Measurements from ENCODE around the gene CLCNKB.
"Not testable (repeated sequence)": the region's sequence is repeated elsewhere in the genome, so short reads cannot be mapped to it uniquely, and the experiment has no call there.

CLCNKB gene

DNA sequence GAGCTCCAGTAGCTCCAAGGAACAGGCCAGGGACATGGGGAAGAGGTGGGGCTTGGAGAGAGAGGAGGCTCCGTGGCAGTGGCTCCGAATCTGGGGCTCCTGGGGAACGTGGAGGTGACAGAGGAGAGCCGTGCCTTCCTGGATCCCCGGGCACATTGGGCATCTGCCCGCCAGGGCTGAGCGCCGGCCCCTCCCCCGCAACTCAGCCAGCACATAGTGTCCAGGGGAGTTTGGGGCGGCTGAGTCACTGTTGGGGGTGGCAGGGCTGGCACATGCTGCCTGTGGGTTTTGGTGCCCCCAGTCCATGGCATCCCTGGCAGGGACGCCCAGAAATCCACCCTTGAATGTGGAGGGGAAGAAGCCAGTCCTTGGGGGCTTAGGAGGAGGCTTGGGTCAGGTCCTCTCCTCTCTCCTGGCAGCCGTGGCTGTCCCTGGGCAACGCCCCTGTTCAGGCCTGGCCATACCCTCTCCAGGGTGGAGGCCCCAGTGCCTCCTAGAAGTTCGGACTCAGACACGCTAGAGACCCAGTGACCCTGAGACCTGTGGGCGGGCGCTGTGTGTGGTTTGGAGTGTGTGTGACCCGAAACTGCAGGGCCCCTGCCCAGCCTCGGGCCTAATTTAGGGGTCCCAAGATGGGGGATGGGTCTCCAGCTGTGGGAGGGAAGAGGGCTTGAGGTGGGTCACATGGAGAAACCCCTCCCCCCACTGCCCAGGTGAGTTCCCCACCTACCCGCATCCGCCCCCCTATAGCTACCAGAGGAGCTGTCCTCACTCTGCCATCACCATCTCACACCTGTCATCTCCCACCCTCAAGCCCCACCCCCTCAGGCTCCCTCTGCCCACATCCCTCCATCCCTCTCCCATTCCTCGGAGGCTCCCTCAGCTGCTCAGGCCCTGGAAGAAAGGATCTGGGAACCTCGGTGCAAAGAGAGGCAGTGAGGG is 27.4 kb upstream of the CLCNKB start:
- H3K27ac ChIP-seq (ENCODE audit: low read length) = peak overlapping the region; percentile 78
- H3K36me3 ChIP-seq (ENCODE audit: control insufficient read depth in 1 of 2, insufficient read depth in 2 of 2, low read length in 2 of 2) = no peaks in the 10 kb centered on the region
- peak overlapping the region; percentile 44 to 73 for H3K4me3 ChIP-seq (ENCODE audit: low read depth in 1 of 2, low read length in 2 of 2)
- H3K4me1 ChIP-seq (ENCODE audit: control insufficient read depth in 1 of 2, insufficient read depth in 2 of 2, low read length in 2 of 2) = peaks cover 6 to 47% of the 10 kb centered on the region in 2 donors
- H3K9me3 ChIP-seq (ENCODE audit: control insufficient read depth in 1 of 2, low read length in 2 of 2) = no peaks in the 10 kb centered on the region
- H3K27me3 ChIP-seq (ENCODE audit: low read depth, low read length) = no peaks in the 10 kb centered on the region

GRCh38 chr1:16017076-16017460 is 26.5 kb upstream of the CLCNKB start:
- Histone ChIP-seq H3K4me1 (ENCODE audit: control insufficient read depth in 1 of 2, insufficient read depth in 2 of 2, low read length in 2 of 2) (peaks cover 6 to 53% of the 10 kb centered on the region in 2 donors), H3K4me3 (ENCODE audit: low read depth in 1 of 2, low read length in 2 of 2) (peak overlapping the region; percentile 44 to 73), H3K27ac (ENCODE audit: low read length) (peak overlapping the region; percentile 78)

GRCh38 chr1:16017461-16018303 is 25.9 kb upstream of the CLCNKB start, which contains the start of gene HSPB7:
Gene HSPB7, minus strand, starts transcription at chr1:16018043. Its CDS starts 80 bp downstream, at chr1:16017963.
- Histone ChIP-seq H3K4me3 (ENCODE audit: low read depth in 1 of 2, low read length in 2 of 2) (peak within 1 kb of the TSS; percentile 44 to 73), H3K36me3 (ENCODE audit: control insufficient read depth in 1 of 2, insufficient read depth in 2 of 2, low read length in 2 of 2) (no peaks in the 10 kb centered on the region), H3K9me3 (ENCODE audit: control insufficient read depth in 1 of 2, low read length in 2 of 2) (no peaks in the 10 kb centered on the region), H3K27ac (ENCODE audit: low read length) (peak within 1 kb of the TSS; percentile 78), H3K27me3 (ENCODE audit: low read depth, low read length) (no peaks in the 10 kb centered on the region), H3K4me1 (ENCODE audit: control insufficient read depth in 1 of 2, insufficient read depth in 2 of 2, low read length in 2 of 2) (peaks cover 6 to 54% of the 10 kb centered on the region in 2 donors)

More at GRCh38 chr1:16017076-16017460, 26.5 kb upstream of the CLCNKB start:
- no peaks in the 10 kb centered on the region for H3K36me3 ChIP-seq (ENCODE audit: control insufficient read depth in 1 of 2, insufficient read depth in 2 of 2, low read length in 2 of 2)
- no peaks in the 10 kb centered on the region for H3K27me3 ChIP-seq (ENCODE audit: low read depth, low read length)
- H3K9me3 ChIP-seq (ENCODE audit: control insufficient read depth in 1 of 2, low read length in 2 of 2) = no peaks in the 10 kb centered on the region

- Histone ChIP-seq H3K36me3 (ENCODE audit: control insufficient read depth in 1 of 2, insufficient read depth in 2 of 2, low read length in 2 of 2) (no peaks in the 10 kb centered on the region), H3K4me1 (ENCODE audit: control insufficient read depth in 1 of 2, insufficient read depth in 2 of 2, low read length in 2 of 2) (peaks cover 6 to 52% of the 10 kb centered on the region in 2 donors), H3K27me3 (ENCODE audit: low read depth, low read length) (no peaks in the 10 kb centered on the region), H3K9me3 (ENCODE audit: control insufficient read depth in 1 of 2, low read length in 2 of 2) (no peaks in the 10 kb centered on the region), H3K4me3 (ENCODE audit: low read depth in 1 of 2, low read length in 2 of 2) (peak overlapping the region in 1 of 2 donors; percentile 73), H3K27ac (ENCODE audit: low read length) (peak overlapping the region; percentile 78)
These were observed 25.3 kb upstream of the CLCNKB start for GRCh38 chr1:16018308-16018707.

DNA sequence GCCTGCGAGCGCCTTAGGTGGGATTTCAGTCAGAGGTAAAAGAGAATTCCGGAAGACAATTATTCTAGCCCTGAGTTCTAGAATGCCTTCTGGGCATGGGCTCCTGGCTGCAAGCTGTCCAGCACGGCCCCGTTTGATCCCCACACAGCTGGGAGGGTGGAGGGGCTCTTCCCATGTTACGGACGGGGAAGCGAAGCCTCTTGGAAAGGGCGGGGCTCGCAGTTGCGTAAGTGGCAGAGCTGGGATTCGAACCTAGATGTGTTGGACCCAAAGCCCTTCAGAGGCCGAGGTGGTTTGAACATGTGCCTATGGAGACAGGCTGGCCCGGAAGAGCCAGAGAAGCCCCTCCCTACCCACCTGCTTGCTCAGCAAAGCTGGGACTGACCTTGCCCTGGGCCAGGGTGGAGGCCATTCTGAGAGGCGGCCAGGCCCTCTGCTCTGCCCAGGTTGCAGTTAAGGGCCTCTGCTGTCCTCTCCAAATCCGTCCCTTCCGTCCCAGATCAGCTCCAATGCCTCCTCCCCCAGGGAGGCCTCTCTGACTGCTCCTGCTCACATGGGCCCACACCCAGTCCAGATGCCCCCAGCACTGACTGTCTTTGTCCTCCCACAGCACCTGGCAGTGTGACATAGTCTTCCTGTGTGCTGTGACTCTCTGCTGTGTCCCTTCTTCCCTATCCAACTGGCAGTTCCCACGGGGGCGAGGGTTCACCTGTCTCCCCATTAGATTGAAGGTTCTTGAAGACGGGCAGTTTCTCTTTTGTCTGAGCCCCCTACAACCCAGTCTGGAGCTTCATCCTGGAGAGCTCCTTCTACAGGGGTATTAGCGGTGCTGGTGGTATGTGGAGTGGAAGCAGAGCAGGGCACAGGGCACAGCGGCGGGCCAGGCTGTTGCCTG is 24.6 kb upstream of the CLCNKB start:
- peak overlapping the region in 1 of 2 donors; percentile 73 for H3K4me3 ChIP-seq (ENCODE audit: low read depth in 1 of 2, low read length in 2 of 2)
- peaks cover 6 to 46% of the 10 kb centered on the region in 2 donors for H3K4me1 ChIP-seq (ENCODE audit: control insufficient read depth in 1 of 2, insufficient read depth in 2 of 2, low read length in 2 of 2)
- H3K27ac ChIP-seq (ENCODE audit: low read length) = peak overlapping the region; percentile 78
- no peaks in the 10 kb centered on the region for H3K9me3 ChIP-seq (ENCODE audit: control insufficient read depth in 1 of 2, low read length in 2 of 2)
- no peaks in the 10 kb centered on the region for H3K27me3 ChIP-seq (ENCODE audit: low read depth, low read length)
- no peaks in the 10 kb centered on the region for H3K36me3 ChIP-seq (ENCODE audit: control insufficient read depth in 1 of 2, insufficient read depth in 2 of 2, low read length in 2 of 2)

GRCh38 chr1:16019644-16020277 is 23.8 kb upstream of the CLCNKB start:
- Histone ChIP-seq H3K9me3 (ENCODE audit: control insufficient read depth in 1 of 2, low read length in 2 of 2) (no peaks in the 10 kb centered on the region), H3K36me3 (ENCODE audit: control insufficient read depth in 1 of 2, insufficient read depth in 2 of 2, low read length in 2 of 2) (no peaks in the 10 kb centered on the region), H3K27me3 (ENCODE audit: low read depth, low read length) (no peaks in the 10 kb centered on the region), H3K27ac (ENCODE audit: low read length) (peak overlapping the region; percentile 91), H3K4me3 (ENCODE audit: low read depth in 1 of 2, low read length in 2 of 2) (peak overlapping the region in 1 of 2 donors; percentile 73), H3K4me1 (ENCODE audit: control insufficient read depth in 1 of 2, insufficient read depth in 2 of 2, low read length in 2 of 2) (peaks cover 5 to 38% of the 10 kb centered on the region in 2 donors)

DNA sequence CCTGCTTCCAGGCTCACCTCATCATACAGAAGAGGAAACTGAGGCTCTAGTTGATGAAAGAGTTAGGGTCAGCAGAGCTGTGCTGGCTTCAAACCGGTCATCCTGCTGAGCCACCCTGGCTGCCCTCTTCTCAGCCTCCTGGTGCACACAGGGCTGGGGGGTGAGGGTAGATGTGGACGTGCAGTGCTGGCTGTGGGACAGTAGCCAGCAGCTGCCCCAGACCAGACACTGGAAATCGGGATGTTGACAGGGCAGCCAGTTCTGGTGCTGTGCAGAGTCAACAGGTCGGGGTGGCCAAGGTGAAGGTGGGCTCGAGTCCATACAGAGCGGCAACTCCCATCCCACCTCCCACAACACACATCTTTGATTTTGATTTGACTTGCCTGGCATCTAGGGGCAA is 23.3 kb upstream of the CLCNKB start:
- H3K9me3 ChIP-seq (ENCODE audit: control insufficient read depth in 1 of 2, low read length in 2 of 2) = no peaks in the 10 kb centered on the region
- no peaks in the 10 kb centered on the region for H3K36me3 ChIP-seq (ENCODE audit: control insufficient read depth in 1 of 2, insufficient read depth in 2 of 2, low read length in 2 of 2)
- H3K27me3 ChIP-seq (ENCODE audit: low read depth, low read length) = no peaks in the 10 kb centered on the region
- peak overlapping the region in 1 of 2 donors; percentile 6 for H3K4me3 ChIP-seq (ENCODE audit: low read depth in 1 of 2, low read length in 2 of 2)
- peak overlapping the region; percentile 91 for H3K27ac ChIP-seq (ENCODE audit: low read length)
- H3K4me1 ChIP-seq (ENCODE audit: control insufficient read depth in 1 of 2, insufficient read depth in 2 of 2, low read length in 2 of 2) = peaks cover 0 to 37% of the 10 kb centered on the region in 2 donors

DNA sequence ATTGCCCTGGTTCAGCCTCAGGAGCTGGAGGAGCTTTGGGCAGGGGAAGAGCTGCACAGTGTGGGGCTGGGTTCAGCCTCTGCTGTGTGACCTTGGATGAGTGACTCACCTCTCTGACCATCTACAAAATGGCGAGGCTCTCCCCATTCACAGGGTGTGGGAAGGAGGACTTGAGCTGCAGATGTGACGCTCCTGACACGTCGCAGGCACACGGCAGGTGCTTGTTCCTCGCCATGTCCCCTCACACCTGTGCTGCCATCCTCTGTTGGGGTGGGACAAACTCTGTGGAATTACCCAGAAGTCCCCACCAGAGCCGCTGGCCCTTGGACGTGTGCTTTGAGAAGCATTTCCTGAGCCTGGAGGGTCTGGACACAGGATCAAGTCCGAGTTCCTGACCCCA is 22.7 kb upstream of the CLCNKB start:
- H3K27ac ChIP-seq (ENCODE audit: low read length); H3K36me3 ChIP-seq (ENCODE audit: control insufficient read depth in 1 of 2, insufficient read depth in 2 of 2, low read length in 2 of 2); H3K4me3 ChIP-seq (ENCODE audit: low read depth in 1 of 2, low read length in 2 of 2); H3K9me3 ChIP-seq (ENCODE audit: control insufficient read depth in 1 of 2, low read length in 2 of 2); H3K27me3 ChIP-seq (ENCODE audit: low read depth, low read length): not testable (repeated sequence)
- peaks cover 0 to 37% of the 10 kb centered on the region in 2 donors for H3K4me1 ChIP-seq (ENCODE audit: control insufficient read depth in 1 of 2, insufficient read depth in 2 of 2, low read length in 2 of 2)

DNA sequence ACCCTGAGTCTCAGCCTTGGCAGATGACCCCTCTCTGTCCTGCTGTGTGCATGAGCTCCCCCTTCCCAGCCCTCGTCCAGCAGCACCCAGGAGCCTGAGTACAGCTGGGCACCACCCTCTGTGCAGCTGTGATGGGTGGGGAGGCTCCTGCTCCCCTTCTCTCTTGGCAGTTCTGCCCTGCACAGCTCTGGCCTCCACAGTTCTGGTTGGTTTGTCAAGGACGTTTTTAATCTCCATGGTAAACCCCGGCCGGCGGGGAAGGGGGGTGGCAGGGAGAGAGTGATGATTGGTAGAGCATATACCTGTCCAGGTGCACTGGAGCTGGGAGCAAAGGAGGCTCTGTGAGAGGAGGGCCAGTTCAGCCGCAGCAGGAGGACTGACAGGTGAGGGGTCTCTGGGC is 21.9 kb upstream of the CLCNKB start, which contains the start of gene CLCNKA:
Gene CLCNKA (plus strand): TSS at position 356 of the 400 bp plus-strand sequence. CDS start 584 bp downstream, outside the sequence.
- no peaks in the 10 kb centered on the region for H3K36me3 ChIP-seq (ENCODE audit: control insufficient read depth in 1 of 2, insufficient read depth in 2 of 2, low read length in 2 of 2)
- H3K4me1 ChIP-seq (ENCODE audit: control insufficient read depth in 1 of 2, insufficient read depth in 2 of 2, low read length in 2 of 2) = peaks cover 0 to 35% of the 10 kb centered on the region in 2 donors
- H3K9me3 ChIP-seq (ENCODE audit: control insufficient read depth in 1 of 2, low read length in 2 of 2) = no peaks in the 10 kb centered on the region
- H3K27ac ChIP-seq (ENCODE audit: low read length) = no peak within 1 kb of the TSS
- no peaks in the 10 kb centered on the region for H3K27me3 ChIP-seq (ENCODE audit: low read depth, low read length)
- no peak within 1 kb of the TSS for H3K4me3 ChIP-seq (ENCODE audit: low read depth in 1 of 2, low read length in 2 of 2)

DNA sequence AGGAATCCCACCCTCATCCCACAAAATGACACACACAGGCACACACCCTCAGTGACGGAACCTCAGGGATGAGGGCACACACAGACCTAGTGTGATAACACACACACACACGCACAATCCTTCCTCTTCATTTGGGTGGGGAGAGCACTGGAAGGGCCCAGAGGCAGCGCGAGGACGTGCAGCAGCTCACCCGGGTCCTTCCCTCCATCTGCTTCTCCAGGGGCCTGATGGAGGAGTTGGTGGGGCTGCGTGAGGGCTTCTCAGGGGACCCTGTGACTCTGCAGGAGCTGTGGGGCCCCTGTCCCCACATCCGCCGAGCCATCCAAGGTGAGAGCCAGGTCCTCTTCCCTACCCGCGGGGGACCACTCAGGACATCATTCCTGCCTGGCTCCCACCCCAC is 21.2 kb upstream of the CLCNKB start:
- Histone ChIP-seq H3K9me3 (ENCODE audit: control insufficient read depth in 1 of 2, low read length in 2 of 2) (no peaks in the 10 kb centered on the region), H3K36me3 (ENCODE audit: control insufficient read depth in 1 of 2, insufficient read depth in 2 of 2, low read length in 2 of 2) (no peaks in the 10 kb centered on the region), H3K27ac (ENCODE audit: low read length) (no peak overlapping the region), H3K4me3 (ENCODE audit: low read depth in 1 of 2, low read length in 2 of 2) (no peak overlapping the region), H3K4me1 (ENCODE audit: control insufficient read depth in 1 of 2, insufficient read depth in 2 of 2, low read length in 2 of 2) (peaks cover 0 to 39% of the 10 kb centered on the region in 2 donors), H3K27me3 (ENCODE audit: low read depth, low read length) (no peaks in the 10 kb centered on the region)
